ENCODE measurements around the gene FRK. TPM values are rescaled to one million over a fixed set of nuclear protein-coding genes. Genes with fewer than 3 reads are reported as not detected.
"Not testable (repeated sequence)": the region's sequence is repeated elsewhere in the genome, so short reads cannot be mapped to it uniquely, and the experiment has no call there.

The FRK gene
- total and polyA plus RNA-seq, 2 donors, result 0.70 to 7.3 TPM

DNA sequence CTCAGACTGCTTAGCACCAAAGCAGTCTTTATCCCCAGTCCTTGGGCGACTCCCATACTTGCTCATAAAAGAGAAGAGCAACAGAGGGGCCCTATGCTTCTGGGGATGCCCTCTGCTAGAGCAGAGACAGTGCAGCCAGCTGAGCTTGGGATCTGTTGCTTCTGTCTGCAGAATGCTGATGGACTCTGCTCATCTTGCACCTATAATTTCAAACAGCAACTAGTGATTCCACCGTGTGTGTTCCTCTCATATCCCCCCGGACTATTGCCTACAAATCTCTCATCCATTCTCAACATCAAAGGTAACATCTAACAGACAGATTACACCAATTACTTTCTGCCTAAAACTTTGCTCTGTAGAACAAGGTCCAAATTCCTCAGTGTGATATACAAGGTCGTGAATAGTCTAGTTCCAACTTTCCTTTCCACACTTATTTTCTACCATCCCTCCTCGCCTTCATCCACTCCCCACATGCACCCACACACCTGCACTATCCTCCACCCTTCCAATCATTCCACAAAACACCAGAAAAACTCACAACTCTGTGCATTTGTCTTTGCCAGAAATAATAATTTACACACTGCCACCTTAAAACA, 62.6 kb downstream of the FRK start:
- no peak overlapping the region for H3K4me3 ChIP-seq (ENCODE audit: low read depth, low read length)
- DNase-seq (ENCODE audit: extremely low spot score), result no peak
- H3K4me1 ChIP-seq (ENCODE audit: insufficient read depth), result no peaks in the 10 kb centered on the region
- 75% methylated on average over 5 of the region's 5 CpGs for WGBS
- H3K27ac ChIP-seq (ENCODE audit: low read depth), result no peak overlapping the region
- H3K36me3 ChIP-seq (ENCODE audit: insufficient read depth), result peaks cover 2% of the 10 kb centered on the region

DNA sequence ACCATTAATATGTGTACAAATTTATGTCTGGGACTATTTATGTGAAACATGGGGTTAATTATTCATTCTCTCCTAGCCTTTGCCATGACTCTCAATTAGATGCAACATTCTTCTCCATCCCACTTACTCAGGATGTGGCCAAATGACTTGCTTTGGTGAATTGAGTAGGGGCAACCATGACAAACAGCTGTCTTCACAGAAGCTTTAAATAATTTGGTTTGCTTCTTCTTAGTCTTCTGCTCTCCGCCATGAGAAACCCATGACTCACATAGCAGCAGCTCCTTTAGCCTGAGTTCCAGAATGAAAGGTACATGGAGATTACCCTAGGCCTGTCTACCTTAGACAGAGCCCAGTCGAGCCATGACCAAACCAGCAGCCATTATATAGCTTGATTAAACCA, 74.7 kb downstream of the FRK start:
- no peaks in the 10 kb centered on the region for H3K4me1 ChIP-seq (ENCODE audit: insufficient read depth)
- no peaks in the 10 kb centered on the region for H3K36me3 ChIP-seq (ENCODE audit: insufficient read depth)
- WGBS, result 93% methylated on average over 2 of the region's 2 CpGs
- no peak for DNase-seq (ENCODE audit: extremely low spot score)
- H3K4me3 ChIP-seq (ENCODE audit: low read depth, low read length), result no peak overlapping the region
- no peak overlapping the region for H3K27ac ChIP-seq (ENCODE audit: low read depth)

GRCh38 chr6:115984809-115985208, 75.9 kb downstream of the FRK start:
- 96% methylated on average over 2 of the region's 2 CpGs for WGBS
- no peak overlapping the region for H3K27ac ChIP-seq (ENCODE audit: low read depth)
- no peak for DNase-seq (ENCODE audit: extremely low spot score)
- no peaks in the 10 kb centered on the region for H3K4me1 ChIP-seq (ENCODE audit: insufficient read depth)
- no peaks in the 10 kb centered on the region for H3K36me3 ChIP-seq (ENCODE audit: insufficient read depth)
- H3K4me3 ChIP-seq (ENCODE audit: low read depth, low read length), result no peak overlapping the region

GRCh38 chr6:115983998-115984397, 76.7 kb downstream of the FRK start:
- no peaks in the 10 kb centered on the region for H3K36me3 ChIP-seq (ENCODE audit: insufficient read depth)
- no peaks in the 10 kb centered on the region for H3K4me1 ChIP-seq (ENCODE audit: insufficient read depth)
- H3K27ac ChIP-seq (ENCODE audit: low read depth), result no peak overlapping the region
- no peak overlapping the region for H3K4me3 ChIP-seq (ENCODE audit: low read depth, low read length)
- no peak for DNase-seq (ENCODE audit: extremely low spot score)
- WGBS, result 92% methylated on average over 4 of the region's 4 CpGs

- no peak overlapping the region for H3K4me3 ChIP-seq (ENCODE audit: low read depth, low read length)
- H3K4me1 ChIP-seq (ENCODE audit: insufficient read depth), result no peaks in the 10 kb centered on the region
- no peak for DNase-seq (ENCODE audit: extremely low spot score)
- H3K27ac ChIP-seq (ENCODE audit: low read depth), result no peak overlapping the region
- no peaks in the 10 kb centered on the region for H3K36me3 ChIP-seq (ENCODE audit: insufficient read depth)
- 98% methylated on average over 2 of the region's 2 CpGs for WGBS
Measured at GRCh38 chr6:115982453-115982852, 78.2 kb downstream of the FRK start.

DNA sequence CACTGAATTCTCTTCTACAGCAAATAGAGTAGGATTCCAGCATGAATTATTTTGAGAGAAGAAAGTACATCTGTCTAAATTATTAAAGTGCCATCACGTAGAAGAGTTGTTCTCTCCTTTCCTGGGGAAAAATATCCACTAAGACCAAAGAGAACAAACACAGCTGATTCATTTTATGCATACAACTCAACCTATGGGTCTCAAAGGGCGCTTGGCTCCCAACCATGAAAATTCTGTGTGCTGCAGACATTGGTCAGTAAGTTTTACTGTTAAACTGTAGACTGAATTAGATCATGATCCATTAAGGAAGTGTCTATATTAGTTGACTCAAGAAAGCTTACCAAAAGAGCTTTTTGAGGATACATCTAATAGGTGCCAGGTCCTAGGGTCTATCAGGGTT, 83.5 kb downstream of the FRK start:
- Histone ChIP-seq H3K36me3 (ENCODE audit: insufficient read depth) (no peaks in the 10 kb centered on the region), H3K27ac (ENCODE audit: low read depth) (no peak overlapping the region), H3K4me1 (ENCODE audit: insufficient read depth) (no peaks in the 10 kb centered on the region), H3K4me3 (ENCODE audit: low read depth, low read length) (no peak overlapping the region)
- 42% methylated on average over 2 of the region's 2 CpGs for WGBS
- DNase-seq (ENCODE audit: extremely low spot score), result no peak

- H3K27ac ChIP-seq (ENCODE audit: low read depth), result no peak overlapping the region
- H3K36me3 ChIP-seq (ENCODE audit: insufficient read depth), result no peaks in the 10 kb centered on the region
- 79% methylated on average over 2 of the region's 2 CpGs for WGBS
- no peak overlapping the region for H3K4me3 ChIP-seq (ENCODE audit: low read depth, low read length)
- no peak for DNase-seq (ENCODE audit: extremely low spot score)
- no peaks in the 10 kb centered on the region for H3K4me1 ChIP-seq (ENCODE audit: insufficient read depth)
Measured at GRCh38 chr6:115976321-115976870, 84.3 kb downstream of the FRK start.

GRCh38 chr6:115972679-115973078, 88.0 kb downstream of the FRK start:
- 91% methylated on average over 2 of the region's 2 CpGs for WGBS
- no peak overlapping the region for H3K4me3 ChIP-seq (ENCODE audit: low read depth, low read length)
- no peaks in the 10 kb centered on the region for H3K4me1 ChIP-seq (ENCODE audit: insufficient read depth)
- no peaks in the 10 kb centered on the region for H3K36me3 ChIP-seq (ENCODE audit: insufficient read depth)
- no peak for DNase-seq (ENCODE audit: extremely low spot score)
- no peak overlapping the region for H3K27ac ChIP-seq (ENCODE audit: low read depth)

- no peaks in the 10 kb centered on the region for H3K36me3 ChIP-seq (ENCODE audit: insufficient read depth)
- no peak overlapping the region for H3K27ac ChIP-seq (ENCODE audit: low read depth)
- no peak overlapping the region for H3K4me3 ChIP-seq (ENCODE audit: low read depth, low read length)
- no peaks in the 10 kb centered on the region for H3K4me1 ChIP-seq (ENCODE audit: insufficient read depth)
- DNase-seq (ENCODE audit: extremely low spot score), result no peak
- WGBS, result 86% methylated on average over 2 of the region's 2 CpGs
Measured at GRCh38 chr6:115971785-115972184, 88.9 kb downstream of the FRK start.

- no peaks in the 10 kb centered on the region for H3K36me3 ChIP-seq (ENCODE audit: insufficient read depth)
- no peak overlapping the region for H3K27ac ChIP-seq (ENCODE audit: low read depth)
- no peaks in the 10 kb centered on the region for H3K4me1 ChIP-seq (ENCODE audit: insufficient read depth)
- no peak for DNase-seq (ENCODE audit: extremely low spot score)
- no peak overlapping the region for H3K4me3 ChIP-seq (ENCODE audit: low read depth, low read length)
Measured at GRCh38 chr6:115969930-115970273, 90.8 kb downstream of the FRK start.

DNA sequence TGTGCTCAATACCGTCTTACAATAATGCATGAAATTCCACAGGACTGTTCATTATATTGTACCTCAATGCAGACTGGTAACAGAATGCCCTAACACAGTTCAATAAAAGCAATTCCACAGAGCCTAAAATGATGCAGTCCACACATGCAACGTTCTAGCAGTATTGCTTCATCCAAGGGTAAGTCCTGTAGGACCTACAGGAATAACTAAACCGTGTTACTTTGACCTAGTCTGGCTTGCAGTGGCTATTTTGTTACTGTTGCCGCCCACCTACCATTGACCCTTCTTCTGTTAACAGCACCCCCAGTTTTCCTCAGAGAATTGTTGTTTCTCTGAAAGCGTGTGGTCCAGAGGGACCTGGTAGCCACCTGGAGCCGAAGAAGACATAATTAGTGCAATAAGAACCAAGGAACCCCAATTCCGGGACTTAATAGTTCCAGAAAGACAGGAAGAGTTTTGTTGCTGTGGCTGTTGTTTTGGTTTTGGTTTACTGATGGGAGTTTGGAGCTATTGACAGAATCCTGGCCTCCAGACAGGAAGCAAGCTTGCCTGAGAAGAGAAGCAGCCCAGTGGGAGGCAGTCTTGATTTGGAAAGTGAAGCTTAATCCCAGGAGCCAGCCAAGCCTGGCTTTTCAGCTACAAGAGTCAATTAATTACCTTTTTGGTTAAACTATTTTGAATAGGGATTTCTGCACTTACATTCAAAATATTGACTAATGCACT, 91.3 kb downstream of the FRK start:
- no peak for DNase-seq (ENCODE audit: extremely low spot score)
- Histone ChIP-seq H3K27ac (ENCODE audit: low read depth) (no peak overlapping the region), H3K36me3 (ENCODE audit: insufficient read depth) (no peaks in the 10 kb centered on the region), H3K4me1 (ENCODE audit: insufficient read depth) (no peaks in the 10 kb centered on the region), H3K4me3 (ENCODE audit: low read depth, low read length) (no peak overlapping the region)
- WGBS, result 71% methylated on average over 7 of the region's 7 CpGs

DNA sequence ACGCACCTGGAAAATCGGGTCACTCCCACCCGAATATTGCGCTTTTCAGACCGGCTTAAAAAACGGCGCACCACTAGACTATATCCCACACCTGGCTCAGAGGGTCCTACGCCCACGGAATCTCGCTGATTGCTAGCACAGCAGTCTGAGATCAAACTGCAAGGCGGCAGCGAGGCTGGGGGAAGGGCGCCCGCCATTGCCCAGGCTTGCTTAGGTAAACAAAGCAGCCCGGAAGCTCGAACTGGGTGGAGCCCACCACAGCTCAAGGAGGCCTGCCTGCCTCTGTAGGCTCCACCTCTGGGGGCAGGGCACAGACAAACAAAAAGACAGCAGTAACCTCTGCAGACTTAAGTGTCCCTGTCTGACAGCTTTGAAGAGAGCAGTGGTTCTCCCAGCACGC, 100.4 kb downstream of the FRK start:
- DNase-seq (ENCODE audit: extremely low spot score); H3K36me3 ChIP-seq (ENCODE audit: insufficient read depth); H3K4me3 ChIP-seq (ENCODE audit: low read depth, low read length); H3K4me1 ChIP-seq (ENCODE audit: insufficient read depth); H3K27ac ChIP-seq (ENCODE audit: low read depth): not testable (repeated sequence)
- 90% methylated on average over 14 of the region's 17 CpGs for WGBS

GRCh38 chr6:115958958-115959357, 101.7 kb downstream of the FRK start:
- no peaks in the 10 kb centered on the region for H3K36me3 ChIP-seq (ENCODE audit: insufficient read depth)
- WGBS, result 89% methylated on average over 3 of the region's 3 CpGs
- DNase-seq (ENCODE audit: extremely low spot score), result no peak
- H3K4me1 ChIP-seq (ENCODE audit: insufficient read depth), result no peaks in the 10 kb centered on the region
- H3K27ac ChIP-seq (ENCODE audit: low read depth), result no peak overlapping the region
- H3K4me3 ChIP-seq (ENCODE audit: low read depth, low read length), result no peak overlapping the region

DNA sequence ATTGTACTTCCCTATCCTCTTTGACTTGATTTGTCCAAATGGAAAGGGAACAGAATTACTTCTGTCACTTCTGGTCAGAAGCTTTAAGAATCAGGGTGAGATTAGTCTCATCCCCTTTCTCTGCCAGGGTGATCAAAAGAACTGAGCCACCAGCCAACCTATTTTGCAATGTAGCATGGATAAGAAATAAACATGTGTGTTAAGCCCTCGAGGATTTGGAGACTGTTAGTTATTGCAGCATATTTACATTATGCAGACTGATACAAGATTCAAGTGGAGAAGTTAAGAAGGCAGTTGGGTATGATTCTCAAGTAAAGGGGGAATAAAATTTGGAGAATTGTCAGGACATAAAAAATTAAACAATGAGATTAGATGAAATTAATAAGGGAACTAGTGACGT, 106.0 kb downstream of the FRK start:
- Histone ChIP-seq H3K27ac (ENCODE audit: low read depth) (no peak overlapping the region), H3K4me1 (ENCODE audit: insufficient read depth) (no peaks in the 10 kb centered on the region), H3K4me3 (ENCODE audit: low read depth, low read length) (no peak overlapping the region), H3K36me3 (ENCODE audit: insufficient read depth) (no peaks in the 10 kb centered on the region)
- DNase-seq (ENCODE audit: extremely low spot score), result no peak
- 35% methylated on average over 2 of the region's 2 CpGs for WGBS
